Stimulated activated CD4-positive, alpha-beta T cell treated with anti-CD3 and anti-CD28 coated beads, TNF-alpha, amount 100 ng/mL, for 48 hours (primary cell): ENCODE measurements around the gene CD59.
A peak's percentile ranks its signal among the peaks of the same experiment; 100 is the strongest.

ENCODE experiments used
- DNase-seq, 3 donors: peaks; one replicate each; pipeline ENCODE4 v3.0.0-alpha.2; 2020; ENCODE audit warnings: low read depth in 3 of 3

CD59 gene, protein sequence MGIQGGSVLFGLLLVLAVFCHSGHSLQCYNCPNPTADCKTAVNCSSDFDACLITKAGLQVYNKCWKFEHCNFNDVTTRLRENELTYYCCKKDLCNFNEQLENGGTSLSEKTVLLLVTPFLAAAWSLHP

DNA sequence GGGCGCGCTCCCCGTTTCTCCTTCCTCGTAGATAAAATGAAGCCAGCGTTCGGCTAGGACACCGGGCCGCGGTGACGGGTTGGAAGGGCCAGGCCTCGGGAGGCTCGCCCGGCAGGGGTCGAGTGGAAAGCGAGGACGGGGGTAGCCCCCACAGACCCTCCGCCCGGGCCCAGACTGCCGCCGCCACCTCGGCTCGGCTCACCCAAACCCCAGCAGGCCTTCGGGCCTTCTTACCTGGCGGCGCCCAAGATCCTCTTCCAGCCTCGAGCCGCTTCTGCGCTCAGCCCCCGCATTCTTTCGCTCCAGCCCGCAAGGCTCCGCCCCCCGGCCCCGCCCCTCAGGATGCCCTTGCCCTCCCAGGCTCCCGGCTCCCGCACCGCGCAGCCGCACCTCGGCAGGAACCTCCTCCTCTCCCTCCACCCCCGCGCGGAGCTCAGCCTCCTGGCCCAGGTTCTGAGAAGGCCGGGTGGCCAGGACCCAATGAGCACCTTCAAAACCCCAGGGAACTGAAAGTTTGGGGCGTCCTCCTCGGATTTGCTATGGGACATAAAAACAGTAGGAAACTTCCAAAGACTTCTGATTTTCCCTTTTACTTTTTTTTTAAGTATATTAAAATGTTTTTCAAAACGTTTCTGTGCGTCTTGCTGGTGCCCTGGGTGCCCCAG is at the start of gene CD59:
TSS of gene CD59 (minus strand) at position 276 of the 665 bp plus-strand sequence. CDS start 13,978 bp downstream, outside the sequence.
- peak; percentile 80 to 92 (median 83) for DNase-seq

DNA sequence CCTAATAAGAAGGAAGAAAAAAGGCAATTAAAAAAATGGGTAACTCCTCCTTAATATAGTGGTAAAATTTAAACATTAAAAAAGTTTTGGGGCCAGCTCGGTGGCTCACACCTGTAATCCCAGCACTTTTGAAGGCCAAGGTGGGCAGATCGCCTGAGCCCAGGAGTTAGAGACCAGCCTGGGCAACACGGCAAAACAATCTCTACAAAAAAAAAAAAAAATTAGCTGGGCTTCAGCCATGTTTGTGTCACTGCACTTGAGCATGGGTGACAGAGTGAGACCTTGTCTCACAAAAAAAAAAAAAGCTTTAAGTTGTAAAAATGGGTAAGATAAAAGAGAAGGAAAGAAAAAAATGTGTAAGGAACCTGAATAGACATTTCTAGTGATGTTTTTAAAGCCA is 49.4 kb upstream of the CD59 start:
- DNase-seq, result no peak

DNA sequence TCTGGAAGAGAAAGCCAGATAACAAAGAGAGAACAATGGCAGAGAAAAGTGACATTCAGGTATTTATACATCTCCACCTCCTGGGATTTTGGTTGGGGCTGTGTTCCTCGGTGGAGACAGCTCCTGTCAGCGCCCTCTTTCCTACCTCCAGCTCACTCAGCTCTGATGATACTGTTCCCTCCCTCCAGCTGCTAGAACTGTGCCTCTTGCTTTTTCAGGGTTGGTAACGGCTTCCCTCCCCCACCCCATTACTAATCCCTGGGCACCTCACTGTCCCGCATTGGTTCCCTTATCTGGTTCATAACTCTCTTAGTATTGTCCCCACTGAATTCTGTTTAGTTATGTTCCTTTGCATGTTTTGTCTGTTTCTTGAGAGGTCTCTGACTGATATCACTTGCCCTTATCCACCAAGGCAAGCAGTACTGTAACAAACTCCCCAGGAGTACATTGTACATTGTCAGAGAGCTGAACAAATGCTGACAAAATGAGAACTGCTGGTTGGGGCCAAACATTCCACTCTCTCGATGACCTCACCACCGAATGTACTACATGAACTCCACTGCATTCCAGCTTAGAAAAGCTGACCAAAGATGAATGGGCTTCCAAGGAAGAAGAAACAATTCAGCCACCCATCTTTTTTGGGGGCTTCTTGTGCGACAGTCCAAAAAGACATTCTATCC is 43.8 kb upstream of the CD59 start:
- no peak for DNase-seq

DNA sequence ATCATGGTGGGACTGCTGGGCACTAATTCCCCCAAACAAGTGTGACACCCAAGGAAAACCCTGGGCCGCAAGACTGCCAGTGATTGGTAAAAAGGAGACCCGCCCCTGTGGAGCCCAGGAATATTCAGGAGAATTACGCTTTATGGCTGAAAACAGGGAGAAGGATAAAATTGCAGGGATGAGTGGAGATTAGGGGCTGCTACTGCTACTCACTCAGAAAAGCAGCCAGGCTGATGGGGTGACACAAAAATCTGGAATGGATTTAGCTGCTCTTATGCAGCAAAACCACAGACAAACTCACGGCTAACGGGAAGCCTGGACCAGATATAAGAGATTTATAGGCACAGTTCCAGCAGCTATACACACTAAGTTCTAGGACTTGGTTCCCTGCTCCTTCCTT is 42.5 kb upstream of the CD59 start:
- no peak for DNase-seq

DNA sequence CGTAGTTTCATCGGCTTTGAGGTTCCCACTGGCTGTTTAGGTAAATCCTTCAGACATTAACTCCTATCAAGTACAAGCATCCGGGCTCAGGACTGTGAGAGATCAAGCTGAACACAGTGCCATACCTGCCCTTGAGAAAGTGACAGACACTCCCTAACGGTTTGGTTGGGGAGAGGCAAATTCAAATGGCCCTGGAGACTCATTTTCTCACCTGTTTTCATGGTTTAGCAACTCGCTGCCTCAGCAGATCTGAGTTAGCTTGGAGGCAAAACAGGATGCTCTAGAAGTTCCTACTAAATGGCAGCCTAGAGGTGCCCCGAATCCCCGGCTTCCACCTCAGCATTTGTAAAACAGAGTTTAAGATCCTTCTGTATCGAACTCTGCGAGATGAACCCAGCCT is 41.7 kb upstream of the CD59 start:
- DNase-seq, result no peak

DNA sequence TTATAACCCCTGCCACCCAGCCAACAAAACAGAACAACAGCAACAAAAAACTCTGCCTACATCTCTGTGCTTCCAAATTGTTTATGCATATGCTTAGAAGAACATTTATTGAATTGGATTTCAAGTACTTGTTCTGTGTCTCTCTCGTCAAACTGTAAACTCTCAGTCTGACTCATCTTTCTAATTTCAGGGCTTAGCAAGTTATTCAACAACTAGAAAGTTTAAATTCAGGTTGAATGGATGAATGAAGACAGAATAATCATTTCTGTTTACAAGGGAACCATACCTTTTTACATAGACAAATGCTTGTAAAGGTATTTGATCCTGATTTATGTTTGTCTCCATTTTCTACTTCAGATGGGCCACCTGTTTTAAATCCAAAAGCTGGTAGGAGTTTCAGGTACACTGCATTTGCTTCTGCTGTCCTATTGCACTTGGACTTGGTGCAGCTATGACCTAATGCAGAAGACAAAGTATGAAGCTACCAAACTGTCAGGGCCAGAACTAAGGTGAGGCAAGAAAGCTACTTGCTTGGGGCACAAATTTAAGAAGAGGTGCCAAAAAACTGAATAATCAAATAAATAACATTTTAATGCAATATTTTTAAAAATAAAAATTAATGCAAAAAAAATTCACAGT is 39.7 kb upstream of the CD59 start:
- no peak for DNase-seq

DNA sequence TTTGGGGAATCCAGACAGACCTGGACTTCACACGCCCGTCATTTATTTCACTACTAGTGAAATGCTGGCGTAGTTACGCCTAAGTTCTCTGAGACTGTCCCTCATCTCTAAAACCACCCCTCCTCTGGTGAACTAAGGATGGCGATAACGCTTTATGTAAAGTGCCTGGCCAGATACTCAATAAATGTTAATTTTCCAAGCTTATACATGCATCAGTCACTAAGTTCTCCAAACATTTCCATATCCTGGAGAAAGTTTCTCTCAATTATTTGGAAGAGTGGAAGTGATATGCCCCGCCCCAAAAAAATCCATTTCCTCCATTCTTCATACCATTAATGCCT is 39.2 kb upstream of the CD59 start:
- DNase-seq, result no peak

DNA sequence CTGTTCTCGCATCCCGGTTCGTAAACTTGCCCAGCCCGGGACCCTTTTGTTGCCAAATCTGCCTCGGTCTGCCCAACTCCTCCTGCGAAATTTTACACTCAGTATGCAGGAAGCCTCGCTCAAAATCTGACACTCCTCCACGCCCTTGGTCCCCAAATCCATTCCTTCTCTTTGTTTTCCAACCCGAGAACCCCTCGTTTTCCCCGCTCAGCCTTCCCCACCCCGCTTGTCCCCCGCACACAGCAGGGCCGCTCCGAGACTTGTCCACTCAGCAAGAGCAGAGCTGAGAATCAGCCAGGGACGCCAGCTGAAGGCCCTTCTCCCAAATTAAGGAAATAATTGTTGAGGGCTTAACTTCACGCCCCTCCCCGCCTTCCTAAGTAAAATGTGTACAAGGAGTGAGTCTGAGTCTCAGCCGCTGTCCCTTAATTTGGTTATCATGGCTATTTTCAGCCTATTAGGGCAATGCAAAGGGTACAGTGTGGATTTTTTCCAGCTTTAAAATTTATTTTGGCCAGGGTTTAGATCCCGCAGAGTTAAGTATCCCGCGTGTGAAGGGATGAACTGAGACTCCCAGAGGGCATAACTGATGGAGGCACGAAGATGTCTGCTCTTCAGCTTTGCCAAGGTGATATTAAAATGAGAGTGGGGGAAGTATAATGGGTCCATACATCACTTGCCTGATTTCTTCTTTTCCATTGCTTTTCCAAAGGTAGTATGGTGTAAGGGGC is 38.7 kb upstream of the CD59 start:
- DNase-seq, result no peak

DNA sequence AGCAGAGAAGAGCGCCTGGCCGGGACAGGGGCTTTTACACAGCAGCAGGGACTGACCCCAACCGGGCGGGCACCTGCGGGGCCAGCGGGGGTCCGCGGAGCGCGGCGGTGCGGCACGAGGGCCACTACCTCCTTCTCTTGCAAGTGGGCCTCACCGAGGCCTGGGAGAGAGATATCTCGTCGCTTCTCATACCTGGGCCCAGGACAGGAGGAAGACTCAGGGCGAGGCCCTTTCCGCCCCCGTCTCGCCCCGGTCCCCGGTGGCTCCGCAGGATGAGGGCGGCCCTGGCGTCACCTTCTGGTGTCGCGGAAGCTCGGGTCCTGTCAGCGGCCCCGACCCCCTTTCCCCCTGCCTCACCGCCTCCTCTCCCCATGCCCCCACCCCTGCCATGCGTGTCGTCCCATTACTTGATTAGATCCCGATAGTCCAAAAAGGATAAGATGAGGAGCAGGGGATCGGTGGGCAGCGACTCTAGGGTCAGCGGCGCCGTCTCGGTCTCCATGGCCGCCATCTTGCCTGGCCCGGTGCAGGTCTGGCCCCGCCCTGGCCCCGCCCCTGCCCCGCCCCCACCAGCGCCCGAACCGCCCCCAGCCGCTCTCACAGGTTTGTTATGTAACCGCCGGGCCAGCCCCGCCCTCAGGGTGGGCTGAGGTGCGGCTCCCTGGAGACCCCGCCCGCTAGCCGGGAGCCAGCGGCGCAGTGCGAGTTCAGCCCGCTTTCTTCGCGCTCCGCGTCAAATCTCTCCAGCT is 37.9 kb upstream of the CD59 start, which contains the start of gene FBXO3:
TSS of gene FBXO3 (minus strand) at position 534 of the 749 bp plus-strand sequence. CDS start at position 511, 23 bp downstream.
- DNase-seq, result peak; percentile 48 to 71 (median 56)

DNA sequence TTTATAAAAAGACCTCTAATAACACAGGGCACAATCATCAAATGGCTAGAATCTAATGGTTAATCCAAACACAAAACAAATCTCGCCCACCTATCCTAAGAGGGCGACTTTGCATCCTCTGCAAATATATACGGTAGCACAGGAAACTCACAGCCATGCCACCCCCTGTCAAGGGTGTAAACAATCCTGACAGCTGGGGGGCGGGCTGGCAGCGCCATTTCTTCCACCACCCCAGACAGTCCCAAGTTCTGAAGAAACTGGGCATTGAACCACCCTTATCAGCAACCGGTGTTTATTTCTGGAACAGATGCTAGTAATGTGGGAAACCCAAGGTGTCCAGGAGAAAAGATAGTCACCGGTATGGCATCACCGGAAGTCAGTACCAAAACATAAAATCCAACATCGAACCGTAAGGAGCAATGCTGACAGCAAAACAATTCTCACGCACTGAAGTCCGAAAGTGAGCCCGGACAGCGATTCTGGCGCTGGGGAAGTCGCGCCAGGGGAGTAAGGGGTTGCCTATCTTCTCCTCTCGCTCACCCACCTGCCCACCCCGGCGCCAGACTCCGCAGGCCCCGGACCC is 37.3 kb upstream of the CD59 start:
- DNase-seq, result peak in 1 of 3 donors; percentile 4

DNA sequence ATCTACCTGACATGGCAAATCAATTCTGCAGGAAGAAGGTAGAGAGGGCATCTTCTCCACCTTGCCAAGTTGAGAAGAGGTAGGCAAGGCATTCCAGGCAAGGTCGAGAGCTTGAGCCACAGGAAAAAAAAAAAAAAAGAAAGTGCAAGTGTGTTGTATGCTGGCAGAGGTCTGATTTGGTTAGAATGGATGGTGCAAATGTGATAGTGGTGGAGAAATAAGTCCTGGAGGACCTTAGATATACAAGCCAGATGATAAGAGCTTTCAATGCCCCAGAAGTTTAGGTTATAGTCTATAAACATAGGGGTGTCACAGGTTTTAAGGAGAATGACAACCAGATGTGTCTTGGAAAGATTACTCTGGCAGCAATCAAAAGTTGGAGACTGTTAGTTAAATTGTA is 36.6 kb upstream of the CD59 start:
- DNase-seq, result no peak

DNA sequence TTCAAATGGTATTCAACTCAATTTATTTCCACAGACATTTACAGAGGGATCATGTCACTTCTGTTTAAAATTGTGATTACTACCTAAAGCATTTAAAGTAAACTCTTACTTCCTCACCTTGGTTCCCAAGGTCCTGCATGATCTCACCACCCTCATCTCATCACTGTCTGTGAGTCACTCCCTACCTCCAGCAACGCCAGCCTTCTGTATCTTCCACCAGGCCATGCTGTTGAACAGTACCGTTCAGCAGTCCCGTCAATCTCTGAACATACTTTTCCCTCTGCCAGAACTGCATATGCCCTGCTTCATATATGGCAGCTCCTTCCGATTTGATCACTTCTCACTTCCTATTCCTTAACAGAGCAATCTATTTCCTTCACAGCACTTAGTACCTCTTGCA is 36.1 kb upstream of the CD59 start:
- DNase-seq, result no peak

DNA sequence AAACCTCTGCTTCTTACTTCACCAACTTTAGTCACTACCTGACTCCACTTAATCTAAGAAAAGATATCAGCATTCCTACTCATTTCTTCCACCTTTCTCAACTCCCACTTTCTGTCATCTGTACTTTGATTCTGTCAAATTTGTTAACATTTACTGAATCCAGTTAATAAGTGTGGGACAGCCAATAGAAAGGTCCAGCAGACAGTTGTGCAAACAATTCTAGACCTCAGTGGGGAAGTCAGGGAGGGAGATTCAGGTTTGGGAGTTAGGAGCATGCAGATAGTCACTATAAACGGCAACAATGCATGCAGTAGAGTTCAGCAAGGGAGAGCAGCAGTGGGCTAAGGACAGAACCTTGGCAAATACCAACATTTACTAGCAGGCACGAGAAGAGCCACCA is 34.0 kb upstream of the CD59 start:
- DNase-seq, result no peak

DNA sequence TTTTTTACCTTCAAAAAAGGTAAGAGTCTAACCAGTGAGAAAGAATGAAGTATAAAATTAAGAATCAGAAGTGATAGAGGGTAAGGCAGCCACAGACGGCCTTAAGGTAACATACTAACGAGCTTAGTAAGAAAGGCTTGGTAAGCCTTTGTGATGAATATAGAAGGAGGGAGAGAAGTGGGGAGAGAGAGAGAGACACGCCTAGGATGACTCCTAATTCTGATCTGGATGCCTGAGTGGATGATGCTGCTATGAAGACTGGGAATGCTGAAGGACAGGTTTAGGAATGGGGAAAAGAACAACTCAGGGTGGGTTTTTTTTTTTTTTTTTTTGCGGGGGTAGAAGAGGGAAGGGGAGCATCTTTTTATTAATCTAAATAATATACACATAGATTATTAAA is 33.3 kb upstream of the CD59 start:
- no peak for DNase-seq

DNA sequence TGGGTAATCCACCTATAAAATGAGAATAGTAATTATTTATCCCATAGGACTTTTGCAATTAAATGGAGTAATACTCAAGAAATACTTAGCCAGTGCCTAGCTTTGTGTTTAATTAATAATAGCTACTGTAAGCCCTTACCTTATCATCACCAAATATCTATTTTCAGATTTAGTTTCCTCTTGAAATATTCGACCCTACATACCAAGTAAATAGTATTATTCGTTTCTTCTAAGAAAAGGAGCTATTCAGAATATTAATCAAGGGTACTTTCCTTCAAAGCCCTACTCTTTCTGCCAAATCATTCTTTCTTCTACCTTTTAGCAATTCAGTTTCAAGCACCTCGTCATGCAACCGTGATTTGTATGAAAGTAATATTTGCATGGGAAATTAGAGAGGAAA is 31.4 kb upstream of the CD59 start:
- no peak for DNase-seq

DNA sequence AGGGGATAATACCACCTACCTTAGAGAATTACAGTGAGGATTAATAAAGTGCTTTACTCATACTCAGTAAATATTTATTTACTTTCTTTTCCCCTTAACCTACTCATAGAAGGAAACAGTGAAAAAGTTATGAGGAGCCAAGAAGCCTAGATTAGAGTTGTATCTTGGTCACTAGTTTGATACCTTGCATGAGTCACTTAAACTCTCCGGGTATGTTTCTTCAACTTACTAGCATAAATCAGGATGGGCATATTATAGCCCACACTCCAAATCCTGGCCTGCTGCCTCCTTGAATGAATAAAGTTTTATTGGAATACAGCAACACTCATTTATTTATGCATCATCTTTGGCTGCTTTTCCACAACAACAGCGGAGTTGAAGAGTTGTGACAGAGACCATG is 29.9 kb upstream of the CD59 start:
- DNase-seq, result no peak

DNA sequence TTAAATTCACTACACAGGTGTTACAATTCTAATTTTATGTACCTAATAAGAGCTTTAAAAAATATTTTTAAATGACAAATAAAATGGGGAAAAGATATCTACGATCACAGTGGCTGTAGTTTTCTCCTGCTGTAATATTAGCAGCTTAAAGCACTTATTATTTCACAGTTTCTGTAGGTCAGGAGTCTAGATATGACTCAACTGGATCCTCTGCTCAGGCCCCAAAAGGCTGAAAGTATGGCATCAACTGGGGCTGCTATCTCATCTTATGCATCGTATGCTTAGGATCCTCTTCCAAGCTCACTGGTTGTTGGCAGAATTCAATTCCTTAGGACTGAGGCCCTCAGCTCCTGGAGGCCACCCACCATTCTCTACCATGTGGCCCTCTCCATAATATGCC is 25.2 kb upstream of the CD59 start:
- DNase-seq, result no peak

DNA sequence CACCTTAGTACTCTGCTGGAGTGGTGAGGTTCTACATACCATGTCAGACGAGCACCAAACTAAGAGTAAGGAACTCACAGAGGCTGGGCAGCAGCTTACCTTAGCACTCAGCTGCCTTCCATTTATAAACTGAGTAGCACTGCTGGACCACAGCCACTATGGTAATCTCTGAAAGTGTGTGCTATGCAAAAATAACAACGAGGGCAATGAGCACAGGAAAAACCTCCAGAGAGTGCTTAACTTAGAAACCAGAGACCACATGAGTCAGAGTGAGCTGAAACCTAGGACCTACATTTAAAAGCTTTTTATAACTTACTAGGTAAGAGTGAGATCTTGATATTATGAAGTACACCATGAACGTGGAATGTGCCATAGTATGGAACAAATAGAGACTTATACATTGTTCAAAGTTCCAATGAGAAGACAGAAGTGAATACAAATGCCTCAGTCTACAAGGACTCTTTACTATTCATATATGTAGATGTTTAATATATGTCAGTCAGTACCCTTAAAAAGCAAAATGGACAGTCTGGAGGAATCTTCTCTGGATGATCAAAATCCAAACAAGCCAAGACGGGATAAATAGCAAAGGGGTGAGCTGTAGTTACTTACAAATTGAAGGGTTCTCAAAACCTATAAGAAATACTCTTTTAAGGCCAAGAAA is 17.2 kb upstream of the CD59 start:
- DNase-seq, result no peak

DNA sequence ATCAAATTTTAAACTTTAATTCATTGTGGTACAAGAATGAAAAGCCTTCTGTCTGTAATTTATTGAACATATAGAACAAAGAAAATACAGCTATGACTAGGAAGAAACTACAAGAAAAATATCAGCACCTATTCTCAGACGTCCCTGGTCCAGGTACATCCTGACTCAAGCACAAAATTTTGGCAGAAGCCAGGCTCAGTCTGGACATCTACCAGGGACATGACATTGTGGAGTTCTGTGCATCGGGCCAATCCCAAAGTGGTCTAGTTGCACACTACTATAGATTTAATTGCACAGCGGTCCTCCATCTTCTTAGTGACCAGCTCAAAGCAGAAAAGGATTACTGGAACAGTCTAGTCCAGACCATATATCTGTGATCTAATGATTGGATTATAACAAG is 15.7 kb upstream of the CD59 start:
- DNase-seq, result no peak

DNA sequence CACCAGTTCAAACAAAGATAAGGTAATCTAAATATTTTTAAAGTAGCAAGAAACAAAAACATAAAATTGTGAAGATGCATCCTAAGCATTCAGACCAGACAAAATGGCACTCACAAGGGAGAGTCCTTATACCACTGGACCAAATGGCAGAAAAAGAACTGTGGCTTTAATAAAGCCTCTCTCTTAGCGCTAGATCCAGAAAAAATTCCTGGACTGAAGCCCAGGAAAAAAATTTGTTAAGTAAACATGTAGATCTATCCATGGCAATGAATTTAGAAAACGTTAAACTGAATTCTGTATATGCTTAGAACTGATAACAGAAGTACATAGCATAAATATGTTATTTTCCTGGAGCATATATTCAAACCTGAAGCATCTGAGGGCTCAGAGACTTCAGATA is 11.8 kb upstream of the CD59 start:
- DNase-seq, result no peak

DNA sequence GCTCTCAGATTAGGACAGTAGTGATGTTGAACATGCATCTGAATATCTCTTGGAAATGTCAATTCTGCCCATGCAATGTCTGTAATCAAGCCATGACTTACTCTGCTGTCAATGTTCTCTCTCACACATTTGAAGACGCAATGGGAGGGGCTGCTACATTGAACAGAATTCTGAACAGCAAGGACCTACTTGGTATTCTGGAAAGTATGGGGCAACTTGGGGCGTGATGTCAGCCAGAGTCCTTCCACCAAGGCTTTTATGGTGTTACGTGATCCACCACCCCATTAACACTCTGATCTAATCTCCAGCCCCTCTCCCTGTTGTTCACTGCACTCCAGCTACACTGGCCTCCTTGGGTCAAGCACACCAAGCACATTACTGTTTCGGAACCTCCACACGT is 7.1 kb upstream of the CD59 start:
- no peak for DNase-seq
